Activated CD8-positive, alpha-beta T cell treated with anti-CD3 and anti-CD28 coated beads for 36 hours (primary cell): ENCODE data around the gene ARCN1. TPM values are rescaled to one million over a fixed set of nuclear protein-coding genes. Genes with fewer than 3 reads are reported as not detected.

Experiments used
- ATAC-seq: fragments of 200-7000 bp; cut with Tn5 transposase; one replicate; pipeline ENCODE4 v1.10.0; 2021; ENCODE audit warnings: mild to moderate bottlenecking, moderate library complexity
- CTCF ChIA-PET: fragments of 350-600 bp; sonication (Branson Sonifier 250); formaldehyde crosslinking; loops from one replicate; lab custom pipeline; 2021; ENCODE audit warnings: antibody characterized with exemption; lab: Charles Lee
- POLR2A ChIA-PET: fragments of 350-600 bp; sonication (Branson Sonifier 250); formaldehyde crosslinking; loops from one replicate; lab custom pipeline; 2021; ENCODE audit warnings: antibody characterized with exemption; lab: Charles Lee
- DNase-seq: peaks from one replicate; pipeline ENCODE4 v3.0.0-alpha.2; 2020
- H3K27ac Mint-ChIP-seq: one replicate; pipeline ENCODE4 v1.8.0; 2021; ENCODE audit warnings: mild to moderate bottlenecking, mixed read lengths
- H3K27me3 Mint-ChIP-seq: one replicate; pipeline ENCODE4 v1.8.0; 2021; ENCODE audit warnings: mixed read lengths
- H3K36me3 Mint-ChIP-seq: one replicate; pipeline ENCODE4 v1.8.0; 2021; ENCODE audit warnings: low read depth, mixed read lengths
- H3K4me1 Mint-ChIP-seq: one replicate; pipeline ENCODE4 v1.8.0; 2021; ENCODE audit warnings: low read depth, mixed read lengths
- H3K4me3 Mint-ChIP-seq: one replicate; pipeline ENCODE4 v1.8.0; 2021; ENCODE audit warnings: mild to moderate bottlenecking, moderate library complexity, mixed read lengths
- H3K9me3 Mint-ChIP-seq: one replicate; pipeline ENCODE4 v1.8.0; 2021; ENCODE audit warnings: mixed read lengths
- CTCF ChIP-seq: fragments of 200-600 bp; IDR thresholded peaks from one replicate; pipeline ENCODE4 v1.8.0; 2022; ENCODE audit warnings: antibody characterized with exemption, mild to moderate bottlenecking
- intact Hi-C: fragments of 100-400 bp; cut with micrococcal nuclease; formaldehyde crosslinking; loops from one replicate; pipeline ENCODE4 v1.10.0; 2022
- total RNA-seq, 2 experiments: library from RNA; stranded (reverse); gene quantifications; one replicate each; pipeline ENCODE4 v1.2.3, GENCODE V29; 2021

The ARCN1 gene
- total RNA-seq, 2 experiments from 2014 or later, result 134 to 135 TPM

GRCh38 chr11:118627566-118627965 lies 55.4 kb downstream of the ARCN1 start:
- intact Hi-C loops, result no loop called here
- Mint-ChIP-seq H3K4me3 (no peak overlapping the region), H3K36me3 (no peaks in the 10 kb centered on the region), H3K27me3 (no peaks in the 10 kb centered on the region), H3K4me1 (no peaks in the 10 kb centered on the region), H3K27ac (no peak overlapping the region), H3K9me3 (no peaks in the 10 kb centered on the region)
- no peak for TF ChIP-seq CTCF
- POLR2A ChIA-PET, result interaction anchor here (1.1 kb wide), 1 partner anchor 14 kb away, joined by 4 read pairs; no protein-coding TSS in a partner anchor
- ATAC-seq (no peak), DNase-seq (no peak)
- CTCF ChIA-PET, result interaction anchor here (0.9 to 1.5 kb wide), 3 partner anchors 9 to 32 kb away, joined by 3 to 8 read pairs (median 3); no protein-coding TSS in a partner anchor

DNA sequence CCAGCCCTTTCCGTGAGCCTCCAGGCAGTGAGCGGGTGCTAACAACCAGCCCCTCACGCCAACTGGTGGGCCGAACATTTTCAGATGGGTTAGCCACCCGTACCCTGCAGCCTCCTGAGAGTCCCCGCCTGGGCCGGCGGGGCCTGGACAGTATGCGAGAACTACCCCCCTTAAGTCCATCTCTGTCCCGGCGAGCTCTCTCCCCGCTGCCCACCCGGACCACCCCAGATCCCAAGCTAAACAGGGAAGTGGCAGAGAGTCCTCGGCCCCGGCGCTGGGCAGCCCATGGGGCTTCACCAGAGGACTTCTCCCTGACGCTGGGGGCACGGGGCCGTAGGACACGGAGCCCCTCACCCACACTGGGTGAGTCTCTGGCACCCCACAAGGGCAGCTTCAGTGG lies 55.8 kb downstream of the ARCN1 start:
- no peaks in the 10 kb centered on the region for H3K27me3 Mint-ChIP-seq
- ChIA-PET POLR2A (no interaction called here), CTCF (interaction anchor here (0.9 to 1.5 kb wide), 3 partner anchors 9 to 32 kb away, joined by 3 to 8 read pairs (median 3); no protein-coding TSS in a partner anchor)
- ATAC-seq (no peak), DNase-seq (no peak)
- H3K27ac Mint-ChIP-seq, result no peak overlapping the region
- no peaks in the 10 kb centered on the region for H3K36me3 Mint-ChIP-seq
- H3K4me1 Mint-ChIP-seq, result no peaks in the 10 kb centered on the region
- H3K9me3 Mint-ChIP-seq, result no peaks in the 10 kb centered on the region
- intact Hi-C loops, result no loop called here
- no peak for TF ChIP-seq CTCF
- H3K4me3 Mint-ChIP-seq, result no peak overlapping the region

DNA sequence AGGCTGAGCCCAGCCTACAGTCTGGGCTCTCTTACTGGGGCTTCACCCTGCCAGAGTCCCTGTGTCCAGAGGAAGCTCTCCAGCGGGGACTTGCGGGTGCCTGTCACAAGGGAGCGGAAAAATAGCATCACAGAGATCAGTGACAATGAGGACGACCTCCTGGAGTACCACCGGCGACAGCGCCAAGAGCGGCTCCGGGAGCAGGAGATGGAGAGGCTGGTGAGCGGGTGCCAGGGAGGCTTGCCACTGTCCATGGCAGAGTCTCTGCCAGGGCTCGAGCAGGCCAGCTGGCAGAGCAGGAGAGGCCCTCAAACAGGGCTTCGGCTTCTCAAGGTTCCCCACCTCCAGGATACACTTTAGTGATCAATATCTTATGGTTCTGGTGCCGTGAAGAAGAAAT lies 56.2 kb downstream of the ARCN1 start:
- TF ChIP-seq CTCF, result no peak
- Mint-ChIP-seq H3K27ac (no peak overlapping the region), H3K27me3 (no peaks in the 10 kb centered on the region), H3K4me3 (no peak overlapping the region), H3K9me3 (no peaks in the 10 kb centered on the region), H3K4me1 (no peaks in the 10 kb centered on the region), H3K36me3 (no peaks in the 10 kb centered on the region)
- intact Hi-C loops, result no loop called here
- no peak for DNase-seq
- no peak for ATAC-seq
- CTCF ChIA-PET, result no interaction called here
- POLR2A ChIA-PET, result interaction anchor here (1.1 kb wide), 1 partner anchor 16 kb away, joined by 3 read pairs; no protein-coding TSS in a partner anchor

DNA sequence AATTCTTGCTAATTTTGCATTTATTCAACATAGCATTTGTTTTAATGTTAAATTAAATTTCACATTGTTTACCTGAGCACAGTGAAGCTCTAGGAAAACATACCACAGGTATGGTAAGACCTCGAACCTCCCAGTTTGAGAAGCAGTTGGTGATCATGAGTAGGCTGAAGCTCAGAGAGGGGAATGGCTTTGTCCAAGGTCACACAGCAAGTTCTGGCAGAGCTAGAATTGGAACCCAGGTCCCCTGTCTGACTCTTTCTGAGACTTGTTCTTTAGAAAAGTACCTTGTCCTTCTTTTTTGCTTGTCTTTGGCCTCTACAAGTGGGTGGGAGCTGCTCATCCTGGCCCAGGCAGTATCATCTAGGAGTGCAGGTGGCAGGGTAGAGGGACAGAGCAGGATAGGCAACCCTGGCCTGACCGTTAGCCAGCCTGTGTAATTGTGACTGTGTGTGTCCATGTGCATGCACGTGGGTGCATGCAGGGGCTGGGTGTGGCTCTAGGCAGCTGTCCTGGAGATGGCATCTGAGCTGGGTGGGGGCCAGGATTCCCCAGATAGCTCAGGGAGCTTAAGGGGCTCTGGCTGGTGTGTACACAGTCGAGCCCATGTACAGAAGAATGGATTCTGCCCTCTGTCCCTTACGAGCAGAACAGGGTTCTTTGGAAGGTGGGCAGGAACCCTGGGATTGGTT lies 56.8 kb downstream of the ARCN1 start:
- Mint-ChIP-seq H3K9me3 (no peaks in the 10 kb centered on the region), H3K36me3 (no peaks in the 10 kb centered on the region), H3K4me1 (no peaks in the 10 kb centered on the region), H3K4me3 (no peak overlapping the region), H3K27me3 (no peaks in the 10 kb centered on the region), H3K27ac (no peak overlapping the region)
- DNase-seq, result no peak
- ChIA-PET POLR2A (interaction anchor here (1.1 kb wide), 1 partner anchor 16 kb away, joined by 3 read pairs; no protein-coding TSS in a partner anchor), CTCF (no interaction called here)
- ATAC-seq, result no peak
- intact Hi-C loops, result no loop called here
- TF ChIP-seq CTCF, result no peak
